ENCODE measurements around the gene ETDB. TPM values are rescaled to one million over a fixed set of nuclear protein-coding genes. Genes with fewer than 3 reads are reported as not detected.

ETDB gene
- total RNA-seq, 2 experiments from 2014 or later, result not detected

Other genes with a start within 250 kb of the ETDB start
- gene MOSPD1, start 205.3 kb downstream of the ETDB start, total RNA-seq (2014; rRNA removed; shearing (Covaris generic)), result 7.9 and 8.6 TPM in 2 replicates
- gene MOSPD1, start 205.3 kb downstream of the ETDB start, total RNA-seq (2022), result 7.8 and 8.5 TPM in 2 replicates
- 0.15 and 0.16 TPM in 2 replicates for gene SMIM10, start 129.5 kb downstream of the ETDB start, total RNA-seq (2014; rRNA removed; shearing (Covaris generic))
- 0.96 and 1.5 TPM in 2 replicates for gene SMIM10, start 129.5 kb downstream of the ETDB start, total RNA-seq (2022)
- gene RTL8B, start 98.0 kb downstream of the ETDB start, total RNA-seq (2014; rRNA removed; shearing (Covaris generic)), result not detected in 2 replicates
- gene RTL8B, start 98.0 kb downstream of the ETDB start, total RNA-seq (2022), result not detected in 2 replicates
- not detected in 2 replicates for gene RTL8C, start 88.2 kb downstream of the ETDB start, total RNA-seq (2014; rRNA removed; shearing (Covaris generic))
- not detected in 2 replicates for gene RTL8C, start 88.2 kb downstream of the ETDB start, total RNA-seq (2022)
- not detected in 2 replicates for gene RTL8A, start 68.4 kb downstream of the ETDB start, total RNA-seq (2014; rRNA removed; shearing (Covaris generic))
- not detected in 2 replicates for gene RTL8A, start 68.4 kb downstream of the ETDB start, total RNA-seq (2022)
- 0.13 TPM in 1 of 2 replicates, not detected in the other for gene SMIM10L2B, start 21.8 kb downstream of the ETDB start, total RNA-seq (2014; rRNA removed; shearing (Covaris generic))
- not detected in 2 replicates for gene SMIM10L2B, start 21.8 kb downstream of the ETDB start, total RNA-seq (2022)
- gene CT55, start 50.9 kb upstream of the ETDB start, total RNA-seq (2014; rRNA removed; shearing (Covaris generic)), result not detected in 2 replicates
- gene CT55, start 50.9 kb upstream of the ETDB start, total RNA-seq (2022), result not detected in 2 replicates
- gene ETDA, start 131.5 kb upstream of the ETDB start, total RNA-seq (2014; rRNA removed; shearing (Covaris generic)), result not detected in 2 replicates
- gene ETDA, start 131.5 kb upstream of the ETDB start, total RNA-seq (2022), result not detected in 2 replicates
- gene ETDC, start 189.0 kb upstream of the ETDB start, total RNA-seq (2014; rRNA removed; shearing (Covaris generic)), result not detected in 2 replicates
- gene ETDC, start 189.0 kb upstream of the ETDB start, total RNA-seq (2022), result not detected in 2 replicates
- gene ZNF75D, start 223.6 kb upstream of the ETDB start, total RNA-seq (2014; rRNA removed; shearing (Covaris generic)), result 7.4 and 8.0 TPM in 2 replicates
- gene ZNF75D, start 223.6 kb upstream of the ETDB start, total RNA-seq (2022), result 6.3 and 6.8 TPM in 2 replicates
- gene ZNF449, start 224.3 kb upstream of the ETDB start, total RNA-seq (2014; rRNA removed; shearing (Covaris generic)), result 3.3 and 3.7 TPM in 2 replicates
- gene ZNF449, start 224.3 kb upstream of the ETDB start, total RNA-seq (2022), result 3.9 and 4.5 TPM in 2 replicates

All from OCI-LY7 (cell line).